PFSK-1 (cell line): ENCODE data around the gene PLEKHB2.

Experiments
- FOXP2 ChIP-seq: optimal IDR thresholded peaks from 2 replicates; pipeline ENCODE3; 2011; ENCODE audit warnings: borderline replicate concordance, control low read depth, inconsistent platforms; ENCODE audit not compliant: insufficient read depth; ENCODE audit errors: extremely low read length, extremely low read depth
- POLR2AphosphoS5 ChIP-seq: IDR thresholded peaks from 2 replicates; pipeline ENCODE4 v1.6.1; 2012; ENCODE audit warnings: low read depth, mild to moderate bottlenecking, control low read depth, low read length, moderate library complexity
- REST ChIP-seq, 2 experiments: IDR thresholded peaks; 2 replicates each; pipeline versions ENCODE4 v1.6.1 to v1.8.0; 2011 to 2012; ENCODE audit warnings: low read depth in 2 of 2, low read length in 2 of 2, control low read depth in 1 of 2, inconsistent platforms in 1 of 2, mild to moderate bottlenecking in 1 of 2, moderate library complexity in 1 of 2; ENCODE audit not compliant: insufficient read depth in 1 of 2
- SIN3A ChIP-seq: IDR thresholded peaks from 2 replicates; pipeline ENCODE4 v1.6.1; 2012; ENCODE audit warnings: mild to moderate bottlenecking, low read length, moderate library complexity, borderline replicate concordance; ENCODE audit not compliant: insufficient read depth
- TAF1 ChIP-seq: IDR thresholded peaks from 2 replicates; pipeline ENCODE4 v1.6.1; 2012; ENCODE audit warnings: low read length, control low read depth, borderline replicate concordance; ENCODE audit not compliant: insufficient read depth

Gene PLEKHB2

GRCh38 chr2:131132729-131133128 is 27.6 kb downstream of the PLEKHB2 start:
- TF ChIP-seq REST (IDR thresholded peaks at IDR 0.05; ENCODE audit: insufficient read depth in 1 of 2, low read depth in 2 of 2, low read length in 2 of 2) (no peak), SIN3A (no peak), TAF1 (no peak), FOXP2 (no peak), POLR2AphosphoS5 (no peak)

- TF ChIP-seq SIN3A, result no peak
- TF ChIP-seq POLR2AphosphoS5, result no peak
- TF ChIP-seq REST (IDR thresholded peaks at IDR 0.05; ENCODE audit: insufficient read depth in 1 of 2, low read depth in 2 of 2, low read length in 2 of 2), result no peak
- TF ChIP-seq TAF1, result no peak
- TF ChIP-seq FOXP2, result no peak
Measured at GRCh38 chr2:131140581-131140980, 35.4 kb downstream of the PLEKHB2 start.

- TF ChIP-seq REST (IDR thresholded peaks at IDR 0.05; ENCODE audit: insufficient read depth in 1 of 2, low read depth in 2 of 2, low read length in 2 of 2), result no peak
- TF ChIP-seq POLR2AphosphoS5, result no peak
- no peak for TF ChIP-seq TAF1
- no peak for TF ChIP-seq FOXP2
- TF ChIP-seq SIN3A, result no peak
Measured at GRCh38 chr2:131142849-131143248, 37.7 kb downstream of the PLEKHB2 start.

- TF ChIP-seq SIN3A (no peak), TAF1 (no peak), FOXP2 (no peak), REST (IDR thresholded peaks at IDR 0.05; ENCODE audit: insufficient read depth in 1 of 2, low read depth in 2 of 2, low read length in 2 of 2) (no peak), POLR2AphosphoS5 (no peak)
Measured at GRCh38 chr2:131143803-131144202, 38.7 kb downstream of the PLEKHB2 start.

GRCh38 chr2:131145040-131145439 is 39.9 kb downstream of the PLEKHB2 start:
- no peak for TF ChIP-seq REST (IDR thresholded peaks at IDR 0.05; ENCODE audit: insufficient read depth in 1 of 2, low read depth in 2 of 2, low read length in 2 of 2)
- no peak for TF ChIP-seq TAF1
- no peak for TF ChIP-seq SIN3A
- TF ChIP-seq POLR2AphosphoS5, result no peak
- no peak for TF ChIP-seq FOXP2
